B cell (primary cell): ENCODE data around the gene DNAJA3. TPM values are rescaled to one million over a fixed set of nuclear protein-coding genes. Genes with fewer than 3 reads are reported as not detected.
A peak's percentile ranks its signal among the peaks of the same experiment; 100 is the strongest.

Experiments used
- ATAC-seq: fragments of 200-7000 bp; cut with Tn5 transposase; one replicate; pipeline ENCODE4 v1.10.0; 2021; ENCODE audit warnings: low read depth, mild to moderate bottlenecking, moderate number of reproducible peaks, moderate library complexity
- CTCF ChIA-PET: fragments of 350-600 bp; sonication (Branson Sonifier 250); formaldehyde crosslinking; loops from one replicate; lab custom pipeline; 2021; ENCODE audit warnings: antibody characterized with exemption, inconsistent platforms; lab: Charles Lee
- POLR2A ChIA-PET: fragments of 350-600 bp; sonication (Branson Sonifier 250); formaldehyde crosslinking; loops from one replicate; lab custom pipeline; 2021; ENCODE audit warnings: antibody characterized with exemption; lab: Charles Lee
- DNase-seq: peaks from one replicate; pipeline ENCODE4 v3.0.0; 2013
- H2AFZ ChIP-seq: 2 replicates; pipeline ENCODE4 v1.6.1; 2012; ENCODE audit warnings: mild to moderate bottlenecking, low read depth, low read length; ENCODE audit not compliant: insufficient read depth, poor library complexity, severe bottlenecking
- H3K27ac ChIP-seq, 2 donors: 1 replicate in 1 of 2; 2 replicates in 1 of 2; pipeline ENCODE4 v1.5.1; 2012 to 2013; ENCODE audit warnings: low read length in 2 of 2, mild to moderate bottlenecking in 2 of 2, moderate library complexity in 1 of 2
- H3K27me3 ChIP-seq, 4 experiments: fragments of 200-600 bp in 1 of 4; sonication (generic) in 1 of 4; replicated peaks in 1 of 4; 1 replicate in 2 of 4; 2 replicates in 2 of 4; pipeline versions ENCODE4 v1.6.1 to v1.7.0; 2013 to 2016; ENCODE audit warnings: low read length in 3 of 4, mild to moderate bottlenecking in 2 of 4, mixed read lengths in 1 of 4, moderate library complexity in 1 of 4; ENCODE audit not compliant: insufficient read depth in 4 of 4, control insufficient read depth in 3 of 4; ENCODE audit errors: control extremely low read depth in 1 of 4
- H3K36me3 ChIP-seq, 2 experiments: replicated peaks in 1 of 2; 1 replicate in 1 of 2; 2 replicates in 1 of 2; pipeline versions ENCODE4 v1.6.1 to v1.7.1; 2013; ENCODE audit warnings: low read length in 1 of 2; ENCODE audit not compliant: insufficient read depth in 2 of 2, control insufficient read depth in 1 of 2; ENCODE audit errors: control extremely low read depth in 1 of 2, extremely low read depth in 1 of 2
- H3K4me1 ChIP-seq, 2 donors: fragments of 200-600 bp in 1 of 2; sonication (generic) in 1 of 2; 1 replicate in 1 of 2; 2 replicates in 1 of 2; pipeline versions ENCODE4 v1.5.1 to v1.6.1; 2013 to 2017; ENCODE audit warnings: low read length in 2 of 2; ENCODE audit not compliant: control insufficient read depth in 2 of 2, insufficient read depth in 2 of 2
- H3K4me2 ChIP-seq: replicated peaks from 2 replicates; pipeline ENCODE3; 2012; ENCODE audit warnings: mild to moderate bottlenecking, low read depth, low read length; ENCODE audit not compliant: poor library complexity, severe bottlenecking
- H3K4me3 ChIP-seq, 5 experiments: fragments of 200-600 bp in 1 of 5; sonication (generic) in 1 of 5; 1 replicate in 3 of 5; 2 replicates in 2 of 5; pipeline versions ENCODE4 v1.5.1 to v1.7.0; 2011 to 2016; ENCODE audit warnings: low read length in 4 of 5, mild to moderate bottlenecking in 4 of 5, low read depth in 2 of 5, control low read depth in 1 of 5, moderate library complexity in 1 of 5; ENCODE audit not compliant: insufficient read depth in 1 of 5; ENCODE audit errors: control extremely low read depth in 1 of 5, extremely low read depth in 1 of 5
- H3K79me2 ChIP-seq: fragments of 200-600 bp; sonication (generic); one replicate; pipeline ENCODE4 v1.6.0; 2016; ENCODE audit warnings: low read length; ENCODE audit not compliant: control insufficient read depth, insufficient read depth
- H3K9ac ChIP-seq: fragments of 200-600 bp; sonication (generic); 2 replicates; pipeline ENCODE4 v1.6.1; 2017; ENCODE audit warnings: mild to moderate bottlenecking, low read length, moderate library complexity
- H3K9me3 ChIP-seq, 3 donors: one replicate each; pipeline versions ENCODE4 v1.6.1 to v1.7.1; 2013; ENCODE audit warnings: low read length in 2 of 3; ENCODE audit not compliant: control insufficient read depth in 2 of 3, insufficient read depth in 1 of 3; ENCODE audit errors: control extremely low read depth in 1 of 3
- H4K20me1 ChIP-seq: 2 replicates; pipeline ENCODE4 v1.6.0; 2012; ENCODE audit warnings: mild to moderate bottlenecking, low read length; ENCODE audit not compliant: insufficient read depth, control insufficient read depth, poor library complexity, severe bottlenecking
- H3K27ac Mint-ChIP-seq: one replicate; pipeline ENCODE4 v1.8.0; 2021; ENCODE audit warnings: mixed read lengths
- H3K27me3 Mint-ChIP-seq: one replicate; pipeline ENCODE4 v1.8.0; 2021; ENCODE audit warnings: mixed read lengths
- H3K4me1 Mint-ChIP-seq: one replicate; pipeline ENCODE4 v1.8.0; 2021; ENCODE audit warnings: mixed read lengths
- H3K4me3 Mint-ChIP-seq: one replicate; pipeline ENCODE4 v1.8.0; 2021; ENCODE audit warnings: mixed read lengths
- H3K9me3 Mint-ChIP-seq: one replicate; pipeline ENCODE4 v1.8.0; 2022; ENCODE audit warnings: mixed read lengths; ENCODE audit not compliant: insufficient read depth
- CTCF ChIP-seq: fragments of 200-600 bp; IDR thresholded peaks from one replicate; pipeline ENCODE4 v1.8.0; 2022; ENCODE audit warnings: antibody characterized with exemption, mild to moderate bottlenecking
- EZH2 ChIP-seq: IDR thresholded peaks from 2 replicates; pipeline ENCODE4 v1.6.1; 2012; ENCODE audit warnings: borderline replicate concordance, low read depth, mild to moderate bottlenecking, moderate library complexity, low read length; ENCODE audit not compliant: insufficient read depth, poor library complexity, severe bottlenecking
- WGBS: methylation state at CpG from one replicate; pipeline ENCODE4 v1.1.5; 2013; ENCODE audit warnings: missing lambda C conversion rate; ENCODE audit not compliant: insufficient coverage; 5-methylcytosine and 5-hydroxymethylcytosine counted together
- intact Hi-C: fragments of 100-400 bp; cut with micrococcal nuclease; formaldehyde crosslinking; loops from one replicate; pipeline ENCODE4 v1.10.0; 2022
- polyA plus RNA-seq: library from polyadenylated mRNA; depleted of rRNA; stranded (reverse); fragments of >200 nt; gene quantifications from 2 replicates; pipeline ENCODE4 v1.2.3, GENCODE V29; 2012
- total RNA-seq, 2 donors: library from RNA; stranded (reverse); fragments of 120-200 nt in 1 of 2; gene quantifications; 1 replicate in 1 of 2; 2 replicates in 1 of 2; pipeline versions ENCODE4 v1.2.3 to v1.2.4, GENCODE V29; 2013 to 2022

The DNAJA3 gene
- total and polyA plus RNA-seq, 2 donors (not counting 1 experiment from before 2014, with no cell fraction given): 59.3 to 67.7 TPM

DNA sequence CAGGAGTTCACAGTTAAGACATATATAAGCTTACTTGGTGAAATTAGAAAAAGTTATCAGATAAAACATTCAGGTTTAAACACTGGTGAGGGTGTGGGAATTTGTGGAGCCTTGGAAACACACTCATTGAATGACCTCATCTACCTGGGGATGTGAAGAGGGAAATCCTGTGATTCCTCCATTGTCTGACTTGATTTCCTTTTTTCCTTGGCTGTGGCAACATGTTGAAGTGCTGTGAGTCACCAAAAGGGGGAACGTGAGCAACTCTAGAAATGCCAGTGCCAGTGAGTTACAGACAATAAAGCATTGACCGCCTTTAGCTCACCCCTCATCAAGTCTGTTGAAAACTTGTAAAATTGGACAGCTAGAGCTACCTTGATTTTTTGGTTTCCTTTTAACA lies 52.3 kb downstream of the DNAJA3 start:
- Histone ChIP-seq H3K79me2 (peaks cover 72% of the 10 kb centered on the region), H3K4me1 (peaks cover 19 to 37% of the 10 kb centered on the region in 2 donors), H3K36me3 (no peaks in the 10 kb centered on the region), H3K4me2 (peak overlapping the region; percentile 12), H4K20me1 (peaks cover 29% of the 10 kb centered on the region), H3K9me3 (peaks cover 0 to 4% (median 0%) of the 10 kb centered on the region in 3 donors), H3K27me3 (no peaks in the 10 kb centered on the region), H3K4me3 (no peak overlapping the region), H3K9ac (no peak overlapping the region), H3K27ac (no peak overlapping the region), H2AFZ (no peak overlapping the region)
- ATAC-seq (no peak), DNase-seq (no peak)
- POLR2A ChIA-PET: no interaction called here
- Mint-ChIP-seq H3K27ac (peak overlapping the region; percentile 46), H3K27me3 (no peaks in the 10 kb centered on the region), H3K4me3 (peak overlapping the region; percentile 84), H3K9me3 (no peaks in the 10 kb centered on the region), H3K4me1 (peaks cover 36% of the 10 kb centered on the region)
- WGBS: 80% methylated on average over 1 of the region's 2 CpGs
- intact Hi-C loops: loop anchor here (2.0 to 5.0 kb wide), 3 partner anchors 71 to 215 kb away; partner anchors contain the start of genes NUDT16L1 and TFAP4
- CTCF ChIA-PET: interaction anchor here (0.5 to 5.5 kb wide), 8 partner anchors 9 to 1560 kb away, joined by 3 to 70 read pairs (median 4); no protein-coding TSS in a partner anchor
- TF ChIP-seq EZH2: no peak
- TF ChIP-seq CTCF: no peak

DNA sequence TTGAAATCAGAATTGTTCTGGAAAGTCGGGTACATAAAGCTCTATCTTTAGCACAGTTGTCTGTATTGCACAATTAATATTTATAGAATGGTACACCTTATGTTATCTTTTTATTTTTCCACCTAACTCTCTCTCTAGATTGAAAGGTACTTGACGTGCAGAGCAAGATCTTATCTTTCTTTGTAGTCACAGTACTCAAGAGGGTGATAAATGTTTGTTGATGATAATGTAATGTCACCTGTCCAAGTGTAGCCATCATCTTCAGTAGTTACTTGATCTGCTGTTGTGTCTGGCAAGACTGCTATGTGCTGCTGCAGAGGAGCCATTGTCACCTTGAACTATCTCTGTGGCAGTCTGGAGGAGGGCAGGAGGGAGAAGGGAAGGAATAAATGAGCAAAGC lies 55.9 kb downstream of the DNAJA3 start:
- ChIA-PET POLR2A (interaction anchor here (0.9 kb wide), 1 partner anchor 16 kb away, joined by 4 read pairs; no protein-coding TSS in a partner anchor), CTCF (interaction anchor here (0.6 kb wide), 1 partner anchor 10 kb away, joined by 3 read pairs; no protein-coding TSS in a partner anchor)
- H2AFZ ChIP-seq: no peak overlapping the region
- H3K4me3 Mint-ChIP-seq: no peak overlapping the region
- intact Hi-C loops: no loop called here
- H3K4me1 ChIP-seq: peaks cover 6 to 14% of the 10 kb centered on the region in 2 donors
- no peak overlapping the region for H3K9ac ChIP-seq
- peak overlapping the region in 1 of 2 donors; percentile 13 for H3K27ac ChIP-seq
- peaks cover 35% of the 10 kb centered on the region for H4K20me1 ChIP-seq
- peak overlapping the region; percentile 16 for H3K27ac Mint-ChIP-seq
- no peaks in the 10 kb centered on the region for H3K27me3 Mint-ChIP-seq
- no peak overlapping the region for H3K4me2 ChIP-seq
- ATAC-seq (no peak), DNase-seq (no peak)
- H3K79me2 ChIP-seq: peaks cover 93% of the 10 kb centered on the region
- TF ChIP-seq EZH2: no peak
- peaks cover 23% of the 10 kb centered on the region for H3K4me1 Mint-ChIP-seq
- H3K4me3 ChIP-seq: no peak overlapping the region
- no peaks in the 10 kb centered on the region for H3K9me3 Mint-ChIP-seq
- no peaks in the 10 kb centered on the region for H3K27me3 ChIP-seq
- peaks cover 0 to 20% of the 10 kb centered on the region in 2 experiments for H3K36me3 ChIP-seq
- WGBS: no CpG with 5 or more reads among the region's 2 CpGs
- H3K9me3 ChIP-seq: no peaks in the 10 kb centered on the region
